ENCODE results near the gene VAMP5.
A peak's percentile ranks its signal among the peaks of the same experiment; 100 is the strongest.

VAMP5 gene

DNA sequence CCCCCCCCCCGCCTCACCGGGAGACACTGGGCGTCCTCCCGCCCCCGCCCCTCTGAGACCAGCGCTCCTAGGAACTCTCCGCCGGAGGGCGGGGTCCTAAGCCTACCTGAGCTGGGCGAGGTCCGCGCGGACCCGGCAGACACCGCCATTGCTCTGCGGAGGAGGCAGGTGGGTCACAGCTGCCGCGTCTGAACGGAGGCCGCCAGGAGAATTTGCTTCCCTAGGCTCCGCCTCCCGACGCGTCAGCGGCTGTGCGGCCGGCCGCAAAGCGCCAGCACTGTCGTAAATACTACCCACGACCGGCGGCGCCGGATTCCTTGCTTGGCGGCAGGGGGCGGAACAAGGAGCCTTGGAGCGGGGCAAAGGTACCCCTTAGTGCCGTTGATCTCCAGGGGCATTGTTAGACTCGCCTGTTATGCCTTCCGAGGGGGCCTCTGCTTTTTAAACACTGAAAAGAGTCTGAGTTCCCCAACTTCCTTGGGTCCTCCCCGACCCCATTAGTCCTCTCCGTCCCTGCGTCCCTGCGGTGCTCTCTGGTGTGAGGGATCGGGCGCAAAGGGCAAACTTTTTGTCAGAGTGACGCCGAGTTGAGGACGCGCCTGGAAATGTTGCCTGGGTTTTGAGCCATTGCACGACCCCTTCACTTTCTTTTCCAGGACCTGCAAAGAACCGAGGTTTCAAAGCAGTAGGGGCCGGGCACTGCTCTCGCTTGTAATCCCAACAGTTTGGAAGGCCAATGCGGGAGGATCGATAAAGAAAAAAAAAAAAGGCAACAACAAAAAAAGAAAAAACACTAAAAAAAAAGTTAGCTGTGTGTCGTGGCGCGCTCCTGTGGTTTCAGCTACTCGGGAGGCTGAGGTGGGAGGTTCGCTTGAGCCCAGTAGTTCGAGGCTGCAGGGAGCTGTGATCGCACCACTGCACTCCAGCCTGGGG lies 22.7 kb upstream of the VAMP5 start, which contains the start of gene GGCX:
Gene GGCX (minus strand): TSS at position 214 of the 933 bp plus-strand sequence. CDS start 65 bp downstream, at position 149.
- H3K4me3 ChIP-seq (ENCODE audit: low read length), result peak within 1 kb of the TSS; percentile 83

DNA sequence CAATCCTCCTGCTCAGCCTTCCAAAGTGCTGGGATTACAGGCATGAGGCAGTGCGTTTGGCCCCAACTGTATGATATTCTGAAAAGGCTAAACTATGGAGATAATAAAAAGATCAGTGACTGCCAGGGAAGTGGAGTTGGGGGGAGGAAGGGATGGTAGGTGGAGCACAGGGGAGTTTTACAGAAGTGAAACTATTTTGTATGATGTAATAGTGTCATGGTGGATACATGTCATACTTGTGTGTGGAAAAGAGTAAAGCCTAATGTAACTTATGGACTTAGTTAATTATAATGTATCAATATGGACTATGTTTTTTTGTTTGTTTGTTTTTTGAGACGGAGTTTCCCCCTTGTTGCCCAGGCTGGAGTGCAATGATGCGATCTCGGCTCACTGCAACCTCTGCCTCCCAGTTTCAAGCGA lies 20.1 kb upstream of the VAMP5 start:
- no peak for TF ChIP-seq ZNF274 (IDR thresholded peaks at IDR 0.05; ENCODE audit: low read depth, low read length)
- H3K4me3 ChIP-seq (ENCODE audit: low read length), result no peak overlapping the region

More for the DNA sequence above, 22.7 kb upstream of the VAMP5 start, which contains the start of gene GGCX:
- no peak for TF ChIP-seq ZNF274 (IDR thresholded peaks at IDR 0.05; ENCODE audit: low read depth, low read length)

DNA sequence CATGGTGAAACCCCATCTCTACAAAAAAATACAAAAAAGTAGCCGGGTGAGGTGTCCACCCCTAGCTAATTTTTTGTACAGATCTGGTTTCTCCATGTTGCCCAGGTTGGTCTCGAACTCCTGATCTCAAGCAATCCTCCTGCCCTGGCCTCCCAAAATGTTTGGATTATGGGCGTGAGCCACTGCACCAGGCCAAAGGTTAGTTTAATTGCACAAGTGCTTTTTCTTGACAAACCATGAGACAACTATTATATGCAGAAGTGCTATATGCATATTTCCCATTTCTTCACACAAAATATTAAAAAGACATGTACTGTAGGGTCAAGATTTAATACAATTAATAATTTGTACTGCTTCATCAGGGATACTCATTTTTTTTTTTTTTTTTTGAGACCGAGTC lies 18.0 kb upstream of the VAMP5 start:
- TF ChIP-seq ZNF274 (IDR thresholded peaks at IDR 0.05; ENCODE audit: low read depth, low read length), result no peak
- no peak overlapping the region for H3K4me3 ChIP-seq (ENCODE audit: low read length)

DNA sequence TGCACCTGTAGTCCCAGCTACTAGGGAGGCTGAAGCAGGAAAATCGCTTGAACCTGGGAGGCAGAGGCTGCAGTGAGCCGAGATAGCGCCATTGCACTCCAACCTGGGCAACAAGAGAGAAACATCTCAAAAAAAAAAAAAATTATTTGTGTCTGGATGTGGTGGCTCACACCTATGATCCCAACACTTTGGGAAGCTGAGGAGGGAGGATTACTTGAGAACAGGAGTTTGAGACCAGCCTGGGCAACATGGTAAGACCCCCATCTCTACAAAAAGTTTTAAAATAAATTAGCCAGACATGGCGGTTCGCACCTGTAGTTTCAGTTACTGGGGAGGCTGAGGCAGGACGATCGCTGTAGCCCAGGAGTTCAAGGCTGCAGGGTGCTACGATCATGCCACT lies 8.5 kb upstream of the VAMP5 start:
- H3K4me3 ChIP-seq (ENCODE audit: low read length), result no peak overlapping the region
- TF ChIP-seq ZNF274 (IDR thresholded peaks at IDR 0.05; ENCODE audit: low read depth, low read length), result no peak

DNA sequence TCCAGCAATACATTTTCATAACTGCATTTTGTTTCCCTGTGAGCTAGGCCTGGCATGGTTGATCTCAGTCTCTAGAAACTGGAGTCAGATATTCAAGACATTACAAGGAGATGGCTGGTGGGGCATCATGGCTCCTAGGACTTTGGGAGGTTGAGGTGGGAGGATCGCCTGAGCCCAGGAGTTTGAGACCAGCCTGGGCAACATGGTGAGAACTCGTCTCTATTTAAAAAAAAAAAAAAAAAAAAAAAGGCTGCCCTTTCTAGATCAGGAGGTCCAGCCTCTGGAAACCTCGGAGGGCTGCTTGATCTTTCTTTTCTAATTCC lies 7.2 kb upstream of the VAMP5 start:
- H3K4me3 ChIP-seq (ENCODE audit: low read length), result no peak overlapping the region; the same call in 1 of the 2 replicates
- TF ChIP-seq ZNF274 (IDR thresholded peaks at IDR 0.05; ENCODE audit: low read depth, low read length), result no peak

DNA sequence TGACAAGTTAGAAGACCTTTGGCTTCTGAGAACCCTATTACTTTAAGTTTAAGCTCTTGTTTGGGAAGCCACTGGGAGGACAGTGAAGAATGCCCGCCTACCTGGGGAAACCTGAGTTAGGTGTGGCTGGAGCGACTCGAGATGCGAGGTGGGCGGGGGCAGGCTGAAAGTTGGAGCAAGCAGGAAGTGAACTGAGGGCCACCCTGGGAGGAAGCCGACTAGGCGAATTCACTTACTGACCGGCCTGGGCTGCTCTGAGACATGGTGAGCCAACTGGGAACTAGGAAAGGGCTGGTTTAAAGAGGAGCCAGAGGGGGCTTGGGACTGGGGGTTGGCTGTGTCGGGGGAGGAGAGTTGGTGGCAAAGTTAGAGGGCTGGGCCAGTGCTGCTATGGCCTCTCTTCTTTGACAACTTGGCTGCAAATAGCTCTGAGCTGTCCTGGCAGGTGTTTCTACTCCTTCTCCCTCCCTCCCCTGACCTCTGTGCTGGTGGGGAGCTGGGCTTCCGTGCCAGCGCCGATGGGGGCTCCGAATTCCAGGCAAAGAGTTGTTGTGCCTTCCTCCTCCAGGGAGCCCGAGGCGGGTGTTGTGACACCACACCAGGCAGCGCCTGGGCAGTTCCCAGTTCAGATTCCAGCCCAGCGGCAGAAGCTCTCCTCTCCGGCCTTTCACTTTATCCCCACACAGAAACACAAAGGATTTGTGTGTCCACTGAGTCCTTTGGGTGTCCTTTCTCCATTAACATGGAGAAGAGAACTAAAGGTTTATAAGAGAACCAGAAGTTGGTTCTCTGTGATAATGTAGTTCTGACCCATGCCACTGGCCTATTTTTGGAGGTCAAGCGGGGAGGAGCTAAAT lies 6.6 kb upstream of the VAMP5 start, which contains the start of gene VAMP8:
Gene VAMP8 (plus strand): TSS at position 201 of the 857 bp plus-strand sequence. CDS start 61 bp downstream, at position 262.
- H3K4me3 ChIP-seq (ENCODE audit: low read length), result peak within 1 kb of the TSS; percentile 76

DNA sequence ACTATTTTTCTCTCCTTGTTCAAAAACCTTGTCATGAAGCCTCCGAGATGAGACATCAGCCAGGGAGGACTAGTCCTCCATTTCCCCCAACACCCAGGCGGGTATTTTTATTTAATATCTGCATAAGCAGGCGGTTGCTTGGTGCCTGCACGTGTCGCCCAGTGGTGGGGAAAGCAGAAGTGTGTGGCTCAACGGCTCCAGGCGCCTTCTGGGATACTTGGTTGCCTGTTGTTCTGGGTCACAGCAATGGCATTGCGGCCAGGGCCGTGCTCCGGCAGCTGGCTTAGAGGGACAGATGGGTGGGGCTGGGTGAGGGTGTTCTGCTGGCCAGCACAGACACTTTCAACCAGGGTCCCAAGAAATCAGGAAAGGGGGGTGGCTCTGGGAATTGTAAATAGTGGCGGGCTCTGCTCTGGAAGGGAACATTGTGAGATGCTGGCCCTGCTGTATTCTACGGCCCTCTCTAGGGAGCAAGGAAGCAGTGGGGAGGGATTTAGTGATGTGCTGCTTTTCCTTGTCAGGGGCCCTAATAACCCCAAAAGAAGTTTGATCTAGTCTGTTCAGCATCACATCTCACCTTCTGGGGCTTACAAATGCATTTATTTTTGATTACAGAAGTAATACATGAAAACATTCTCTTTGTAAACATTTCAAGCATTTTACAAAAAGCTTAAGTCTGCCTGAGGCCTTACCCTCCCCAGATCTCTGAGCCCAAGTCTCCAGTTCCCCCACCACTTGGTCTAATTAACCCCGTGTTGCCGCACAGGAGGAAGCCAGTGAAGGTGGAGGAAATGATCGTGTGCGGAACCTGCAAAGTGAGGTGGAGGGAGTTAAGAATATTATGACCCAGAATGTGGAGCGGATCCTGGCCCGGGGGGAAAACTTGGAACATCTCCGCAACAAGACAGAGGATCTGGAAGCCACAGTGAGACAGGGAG lies 5.7 kb upstream of the VAMP5 start:
- peak overlapping the region; percentile 76 for H3K4me3 ChIP-seq (ENCODE audit: low read length)

More for the DNA sequence above, 6.6 kb upstream of the VAMP5 start, which contains the start of gene VAMP8:
- TF ChIP-seq ZNF274 (IDR thresholded peaks at IDR 0.05; ENCODE audit: low read depth, low read length), result no peak

DNA sequence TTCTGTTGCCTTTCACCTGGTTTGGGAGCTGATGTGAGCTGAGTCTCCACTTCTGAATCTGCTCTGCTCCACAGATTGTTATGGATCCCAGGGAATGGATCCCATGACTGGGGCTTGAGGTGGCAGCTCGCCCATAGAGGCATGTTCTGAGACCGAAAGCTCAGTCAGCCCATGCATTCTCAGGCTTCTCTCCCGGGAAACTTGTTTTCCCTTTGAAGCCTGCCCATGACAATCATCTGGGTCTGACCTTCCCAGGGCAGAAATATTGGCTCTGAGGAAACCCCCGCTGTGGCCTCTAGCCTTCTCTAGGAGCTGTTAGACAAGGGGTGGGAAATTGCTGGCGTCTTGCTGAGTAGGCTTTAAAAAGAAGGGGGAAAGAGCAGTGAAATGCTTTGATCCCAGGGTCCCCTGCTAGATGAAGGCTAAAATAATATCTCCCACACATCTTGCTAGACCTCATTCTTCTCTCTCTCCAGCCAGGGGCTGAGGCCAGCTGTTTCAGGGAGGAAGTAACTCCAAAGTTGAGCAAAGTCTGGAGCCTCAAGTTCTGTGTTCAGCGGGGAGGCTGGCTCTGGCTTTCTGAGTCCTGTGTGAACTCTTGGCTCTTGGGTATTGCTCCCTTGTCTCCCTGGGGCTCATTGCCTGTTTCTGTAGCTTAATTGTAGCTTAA lies 4.8 kb upstream of the VAMP5 start:
- no peak for TF ChIP-seq ZNF274 (IDR thresholded peaks at IDR 0.05; ENCODE audit: low read depth, low read length)

More for the DNA sequence above, 5.7 kb upstream of the VAMP5 start:
- no peak for TF ChIP-seq ZNF274 (IDR thresholded peaks at IDR 0.05; ENCODE audit: low read depth, low read length)

DNA sequence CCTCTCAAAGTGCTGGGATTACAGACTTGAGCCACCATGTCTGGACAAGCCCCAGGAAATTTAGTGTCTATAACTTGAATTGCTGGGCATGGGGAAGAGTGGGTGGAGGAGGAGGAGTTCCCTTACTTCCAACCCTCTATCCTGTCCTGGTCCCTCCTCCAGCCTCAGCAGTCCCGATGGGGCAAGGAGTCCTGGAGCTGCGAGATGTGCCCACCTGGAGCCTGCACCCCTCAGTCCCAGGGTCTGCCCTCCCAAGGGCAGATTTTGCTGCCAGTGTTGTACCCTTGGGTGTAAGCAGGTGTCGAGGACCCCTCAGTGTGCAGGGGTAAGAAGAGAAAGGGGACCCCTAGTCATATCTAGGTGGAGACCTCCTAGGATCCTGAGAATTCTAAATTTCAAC lies 4.0 kb upstream of the VAMP5 start:
- no peak overlapping the region for H3K4me3 ChIP-seq (ENCODE audit: low read length)
- TF ChIP-seq ZNF274 (IDR thresholded peaks at IDR 0.05; ENCODE audit: low read depth, low read length), result no peak

More for the DNA sequence above, 4.8 kb upstream of the VAMP5 start:
- peak overlapping the region; percentile 76; the same call in 1 of the 2 replicates for H3K4me3 ChIP-seq (ENCODE audit: low read length)

DNA sequence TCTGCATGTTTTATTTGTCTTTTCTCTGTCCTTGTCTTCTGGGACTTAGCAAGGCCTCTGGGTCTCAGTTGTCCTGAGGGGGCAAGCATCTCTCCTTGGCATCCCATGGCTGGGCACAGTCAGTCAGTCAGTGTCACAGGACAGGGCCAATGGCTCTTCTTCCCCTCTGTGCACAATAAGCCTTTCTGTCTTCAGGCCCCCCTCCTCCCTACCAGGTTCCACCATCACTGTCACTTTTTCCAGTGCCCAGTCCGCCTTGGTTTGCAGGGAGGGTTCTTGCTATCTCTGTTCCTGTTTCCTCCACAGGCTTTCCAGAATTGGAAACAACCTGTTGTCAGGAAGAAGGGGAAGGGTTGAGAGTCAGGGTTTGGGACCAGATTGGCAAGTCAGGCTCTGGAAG lies 1.7 kb upstream of the VAMP5 start:
- no peak for TF ChIP-seq ZNF274 (IDR thresholded peaks at IDR 0.05; ENCODE audit: low read depth, low read length)
- no peak overlapping the region for H3K4me3 ChIP-seq (ENCODE audit: low read length)

DNA sequence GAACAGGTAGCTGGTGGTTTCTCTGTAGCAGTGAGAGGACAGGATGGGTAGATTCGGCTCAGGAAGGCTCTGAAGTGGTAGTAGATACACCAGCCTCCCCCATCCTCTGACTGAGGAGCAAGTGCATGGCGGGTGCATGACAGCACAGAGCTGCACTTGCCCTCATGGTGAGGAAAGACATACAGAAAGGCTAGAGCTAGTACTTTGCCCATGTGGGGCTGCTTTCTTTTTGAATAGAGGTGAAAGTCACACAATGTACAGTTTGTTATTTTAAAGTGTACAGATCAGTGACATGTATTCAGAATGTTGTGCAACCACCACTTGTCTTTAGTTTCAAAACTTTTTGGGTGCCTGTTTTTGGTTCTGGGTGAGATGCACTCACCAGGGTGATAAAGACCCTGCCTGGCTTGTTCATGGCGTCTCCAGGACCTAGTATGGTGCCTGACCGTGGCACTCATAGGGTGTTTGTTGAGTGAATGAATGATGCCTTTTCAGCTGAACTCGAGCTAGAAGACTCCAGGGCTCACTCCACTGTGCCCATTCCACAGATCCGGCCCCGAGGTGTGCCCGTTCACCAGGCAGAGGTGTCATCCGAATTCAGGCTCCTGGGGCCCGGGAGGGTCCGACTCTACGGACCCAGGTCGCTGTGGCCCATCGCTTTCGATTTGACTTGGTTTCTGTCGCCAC lies 421 bp upstream of the VAMP5 start:
- H3K4me3 ChIP-seq (ENCODE audit: low read length), result peak overlapping the region; percentile 56; the same call in 1 of the 2 replicates

More for the DNA sequence above, 421 bp upstream of the VAMP5 start:
- TF ChIP-seq ZNF274 (IDR thresholded peaks at IDR 0.05; ENCODE audit: low read depth, low read length), result no peak
